ENCODE data around the gene MRPL3.

The MRPL3 gene

GRCh38 chr3:131502530-131503319 is at the start of gene MRPL3:
TSS of gene MRPL3 (minus strand) at chr3:131502971. CDS start at chr3:131502821, 150 bp downstream.
- DNase-seq: peak; percentile 83

GRCh38 chr3:131551761-131552160 is 49.0 kb upstream of the MRPL3 start:
- DNase-seq: no peak

GRCh38 chr3:131550562-131551465 is 48.0 kb upstream of the MRPL3 start:
- no peak for DNase-seq

GRCh38 chr3:131549340-131549739 is 46.6 kb upstream of the MRPL3 start:
- DNase-seq: no peak

- no peak for DNase-seq
Measured at GRCh38 chr3:131547585-131547984, 44.8 kb upstream of the MRPL3 start.

- DNase-seq: no peak
Measured at GRCh38 chr3:131546441-131546840, 43.7 kb upstream of the MRPL3 start.

- DNase-seq: no peak
Measured at GRCh38 chr3:131544557-131544956, 41.8 kb upstream of the MRPL3 start.

- DNase-seq: no peak
Measured at GRCh38 chr3:131543714-131544113, 40.9 kb upstream of the MRPL3 start.

- DNase-seq: no peak
Measured at GRCh38 chr3:131541288-131541687, 38.5 kb upstream of the MRPL3 start.

- DNase-seq: no peak
Measured at GRCh38 chr3:131540821-131541220, 38.0 kb upstream of the MRPL3 start.

GRCh38 chr3:131540143-131540542 is 37.4 kb upstream of the MRPL3 start:
- no peak for DNase-seq

- no peak for DNase-seq
Measured at GRCh38 chr3:131538968-131539367, 36.2 kb upstream of the MRPL3 start.

- DNase-seq: no peak
Measured at GRCh38 chr3:131537531-131537930, 34.8 kb upstream of the MRPL3 start.

GRCh38 chr3:131535596-131535995 is 32.8 kb upstream of the MRPL3 start:
- no peak for DNase-seq

- DNase-seq: no peak
Measured at GRCh38 chr3:131535131-131535530, 32.4 kb upstream of the MRPL3 start.

- DNase-seq: no peak
Measured at GRCh38 chr3:131532645-131533044, 29.9 kb upstream of the MRPL3 start.

- no peak for DNase-seq
Measured at GRCh38 chr3:131530843-131531242, 28.1 kb upstream of the MRPL3 start.

- no peak for DNase-seq
Measured at GRCh38 chr3:131530388-131530787, 27.6 kb upstream of the MRPL3 start.

GRCh38 chr3:131526801-131527347 is 24.1 kb upstream of the MRPL3 start:
- DNase-seq: no peak

GRCh38 chr3:131518680-131519079 is 15.9 kb upstream of the MRPL3 start:
- DNase-seq: no peak

- DNase-seq: no peak
Measured at GRCh38 chr3:131505421-131505820, 2.6 kb upstream of the MRPL3 start.

- DNase-seq: no peak
Measured at GRCh38 chr3:131503320-131503635, 507 bp upstream of the MRPL3 start.

GRCh38 chr3:131501949-131502348 is 822 bp downstream of the MRPL3 start:
- no peak for DNase-seq

GRCh38 chr3:131494706-131495105 is 8.1 kb downstream of the MRPL3 start:
- no peak for DNase-seq
